Cardiac muscle cell (in vitro differentiated cells and primary cell): ENCODE results near the gene LRMDA. TPM values are rescaled to one million over a fixed set of nuclear protein-coding genes. Genes with fewer than 3 reads are reported as not detected.

Source experiments
- DNase-seq, 2 donors: peaks; one replicate each; pipeline versions ENCODE4 v3.0.0 to v3.0.0-alpha.2; 2010 to 2017; ENCODE audit warnings: low read depth in 1 of 2, low spot score in 1 of 2
- H3K27ac ChIP-seq: fragments of 200-600 bp; sonication (generic); 2 replicates; pipeline ENCODE4 v1.5.1; 2016
- H3K27me3 ChIP-seq: fragments of 200-600 bp; sonication (generic); 2 replicates; pipeline ENCODE4 v1.6.0; 2016; ENCODE audit warnings: control low read depth
- H3K36me3 ChIP-seq: fragments of 200-600 bp; sonication (generic); 2 replicates; pipeline ENCODE4 v1.5.1; 2016; ENCODE audit warnings: control low read depth
- H3K4me1 ChIP-seq: fragments of 200-600 bp; sonication (generic); 2 replicates; pipeline ENCODE4 v1.8.1; 2017; ENCODE audit warnings: low read depth, mild to moderate bottlenecking, mixed run types
- H3K4me3 ChIP-seq: fragments of 200-600 bp; sonication (generic); 2 replicates; pipeline ENCODE4 v1.5.1; 2016; ENCODE audit warnings: mild to moderate bottlenecking
- H3K9me3 ChIP-seq: fragments of 200-600 bp; sonication (generic); 2 replicates; pipeline ENCODE4 v1.5.1; 2017; ENCODE audit warnings: low read depth, mild to moderate bottlenecking, control low read depth
- CTCF ChIP-seq: IDR thresholded peaks from 2 replicates; pipeline ENCODE4 v1.5.1; 2012; ENCODE audit warnings: low read depth, mild to moderate bottlenecking, low read length
- polyA plus RNA-seq: library from polyadenylated mRNA; unstranded; fragments of >200 nt; fragmentation: Nextera tagmentation; extraction: Ambion mirVana; gene quantifications from 2 replicates; pipeline ENCODE4 v1.2.1, GENCODE V29; 2016
- total RNA-seq: library from RNA; depleted of rRNA; stranded (reverse); fragments of >200 nt; gene quantifications from 2 replicates; pipeline ENCODE4 v1.2.3, GENCODE V29; 2016

Gene LRMDA
- total and polyA plus RNA-seq, 2 experiments from 2014 or later = 6.2 to 11.7 TPM

GRCh38 chr10:75466886-75467285, 35.5 kb downstream of the LRMDA start:
- no peaks in the 10 kb centered on the region for H3K36me3 ChIP-seq
- no peaks in the 10 kb centered on the region for H3K9me3 ChIP-seq
- DNase-seq = no peak
- no peaks in the 10 kb centered on the region for H3K27me3 ChIP-seq
- H3K27ac ChIP-seq = no peak overlapping the region
- no peak overlapping the region for H3K4me3 ChIP-seq
- TF ChIP-seq CTCF = no peak
- peaks cover 23% of the 10 kb centered on the region for H3K4me1 ChIP-seq

- DNase-seq = no peak
- H3K27me3 ChIP-seq = no peaks in the 10 kb centered on the region
- no peaks in the 10 kb centered on the region for H3K9me3 ChIP-seq
- no peak for TF ChIP-seq CTCF
- H3K36me3 ChIP-seq = no peaks in the 10 kb centered on the region
- H3K4me1 ChIP-seq = peaks cover 13% of the 10 kb centered on the region
- no peak overlapping the region for H3K4me3 ChIP-seq
- no peak overlapping the region for H3K27ac ChIP-seq
Observed at GRCh38 chr10:75468612-75469005, 37.2 kb downstream of the LRMDA start.

GRCh38 chr10:75469006-75469616, 37.7 kb downstream of the LRMDA start:
- TF ChIP-seq CTCF = no peak
- no peak overlapping the region for H3K27ac ChIP-seq
- no peaks in the 10 kb centered on the region for H3K36me3 ChIP-seq
- no peaks in the 10 kb centered on the region for H3K9me3 ChIP-seq
- no peaks in the 10 kb centered on the region for H3K27me3 ChIP-seq
- DNase-seq = peak in 1 of 2 donors; percentile 98
- no peak overlapping the region for H3K4me3 ChIP-seq
- H3K4me1 ChIP-seq = peaks cover 13% of the 10 kb centered on the region

- no peak overlapping the region for H3K27ac ChIP-seq
- DNase-seq = peak in 1 of 2 donors; percentile 46
- no peaks in the 10 kb centered on the region for H3K9me3 ChIP-seq
- no peak overlapping the region for H3K4me3 ChIP-seq
- H3K27me3 ChIP-seq = no peaks in the 10 kb centered on the region
- H3K4me1 ChIP-seq = no peaks in the 10 kb centered on the region
- H3K36me3 ChIP-seq = no peaks in the 10 kb centered on the region
- TF ChIP-seq CTCF = no peak
Observed at GRCh38 chr10:75470901-75471300, 39.5 kb downstream of the LRMDA start.

- no peaks in the 10 kb centered on the region for H3K9me3 ChIP-seq
- H3K27me3 ChIP-seq = no peaks in the 10 kb centered on the region
- no peak for TF ChIP-seq CTCF
- H3K4me3 ChIP-seq = no peak overlapping the region
- H3K36me3 ChIP-seq = no peaks in the 10 kb centered on the region
- DNase-seq = no peak
- H3K27ac ChIP-seq = no peak overlapping the region
- no peaks in the 10 kb centered on the region for H3K4me1 ChIP-seq
Observed at GRCh38 chr10:75472685-75473084, 41.3 kb downstream of the LRMDA start.

- Histone ChIP-seq H3K36me3 (no peaks in the 10 kb centered on the region), H3K4me1 (no peaks in the 10 kb centered on the region), H3K27me3 (no peaks in the 10 kb centered on the region), H3K9me3 (no peaks in the 10 kb centered on the region), H3K27ac (no peak overlapping the region), H3K4me3 (no peak overlapping the region)
- TF ChIP-seq CTCF = no peak
- no peak for DNase-seq
Observed at GRCh38 chr10:75474106-75474505, 42.7 kb downstream of the LRMDA start.
